ENCODE measurements around the gene ATP1B3. TPM values are rescaled to one million over a fixed set of nuclear protein-coding genes. Genes with fewer than 3 reads are reported as not detected.

ATP1B3 gene
- total RNA-seq, 2 donors from 2014 or later, result 13.2 to 28.0 TPM

GRCh38 chr3:141859651-141860050 is 16.8 kb upstream of the ATP1B3 start:
- intact Hi-C loops (cut with DNase I), result no loop called here
- no peak for DNase-seq
- H3K9me3 ChIP-seq, result no peaks in the 10 kb centered on the region
- no peak overlapping the region for H3K4me3 ChIP-seq
- H3K36me3 ChIP-seq (replicated peaks in 1 of 2; ENCODE audit: insufficient read depth in 1 of 2, low read depth in 2 of 2), result no peaks in the 10 kb centered on the region
- ATAC-seq, result no peak
- no peak overlapping the region for H3K27ac ChIP-seq
- H3K27me3 ChIP-seq, result no peaks in the 10 kb centered on the region
- H3K4me1 ChIP-seq, result no peaks in the 10 kb centered on the region
- WGBS, 2 donors, result 82 to 87% methylated on average over 4 of the region's 4 CpGs
- no peak for TF ChIP-seq CTCF (IDR thresholded peaks at IDR 0.05)
- TF ChIP-seq POLR2A (IDR thresholded peaks at IDR 0.05), result no peak

DNA sequence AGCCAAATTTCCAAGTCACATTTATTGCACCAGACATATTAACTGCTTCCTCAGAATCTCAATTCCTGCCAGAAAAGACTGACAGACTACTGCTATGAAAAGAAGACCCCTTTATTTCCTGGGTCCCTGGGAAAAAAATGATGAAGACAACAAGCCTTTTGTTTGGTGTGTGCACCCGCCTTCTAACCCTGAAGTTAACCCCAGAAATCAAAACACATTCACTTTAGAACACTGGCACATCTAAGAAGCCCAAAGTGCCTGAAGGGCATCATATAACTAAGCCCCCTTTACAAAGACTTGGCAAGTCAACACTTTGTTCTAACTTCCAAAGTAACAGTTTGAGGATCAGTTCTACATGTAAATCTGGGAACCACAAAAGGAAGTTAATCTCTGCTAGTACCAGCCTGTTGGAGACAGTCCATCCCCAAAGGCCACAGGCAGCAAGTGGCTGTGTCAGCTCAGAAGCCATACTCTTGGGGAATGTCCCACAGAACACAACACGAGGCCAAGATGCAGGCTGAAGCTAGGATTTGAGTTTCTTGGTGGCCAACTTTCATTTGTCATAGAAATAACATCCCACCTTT is 16.3 kb upstream of the ATP1B3 start:
- Histone ChIP-seq H3K4me1 (no peaks in the 10 kb centered on the region), H3K4me3 (no peak overlapping the region), H3K27ac (no peak overlapping the region), H3K36me3 (replicated peaks in 1 of 2; ENCODE audit: insufficient read depth in 1 of 2, low read depth in 2 of 2) (no peaks in the 10 kb centered on the region), H3K27me3 (no peaks in the 10 kb centered on the region), H3K9me3 (no peaks in the 10 kb centered on the region)
- DNase-seq (no peak), ATAC-seq (no peak)
- intact Hi-C loops (cut with DNase I), result no loop called here
- WGBS, 2 donors, result 60 to 74% methylated on average over 2 of the region's 2 CpGs
- TF ChIP-seq CTCF (IDR thresholded peaks at IDR 0.05), result no peak
- TF ChIP-seq POLR2A (IDR thresholded peaks at IDR 0.05), result no peak

DNA sequence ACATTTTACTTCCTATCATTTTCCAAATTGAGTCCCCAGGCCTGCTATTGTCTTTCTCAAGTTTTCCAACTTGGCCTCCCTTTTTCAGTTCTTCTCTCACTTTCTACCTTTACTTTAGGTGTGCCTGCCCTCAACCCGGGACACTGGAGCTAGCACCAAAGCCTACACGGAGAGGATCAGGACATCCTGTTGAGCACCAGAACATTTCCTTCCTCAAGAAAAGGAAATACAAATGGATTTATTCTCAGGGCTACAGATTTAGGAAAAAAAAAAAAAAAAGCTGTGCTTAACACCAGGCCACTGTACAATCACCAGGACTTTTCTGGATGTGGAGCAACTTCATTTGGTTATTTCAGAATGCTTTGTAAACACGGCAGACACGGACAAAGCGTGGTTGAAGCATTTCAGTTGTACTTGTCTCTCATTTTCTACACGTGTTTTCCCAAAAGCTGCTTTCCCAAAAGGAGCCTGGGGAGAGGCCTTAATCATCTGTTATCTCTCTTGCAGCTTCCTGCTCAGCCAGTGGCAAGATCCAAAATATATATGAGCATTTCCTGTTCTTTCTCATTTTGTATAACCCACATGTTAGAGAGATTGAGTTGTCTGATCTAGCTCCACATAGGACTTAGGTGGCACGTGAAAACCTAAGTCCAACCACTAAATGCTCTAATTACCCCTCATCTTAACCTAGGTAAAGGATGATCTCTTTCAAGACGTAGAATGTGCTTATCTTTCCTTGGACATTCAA is 15.5 kb upstream of the ATP1B3 start:
- WGBS, 2 donors, result 69 to 70% methylated on average over 8 of the region's 8 CpGs
- Histone ChIP-seq H3K27ac (no peak overlapping the region), H3K4me3 (no peak overlapping the region), H3K36me3 (replicated peaks in 1 of 2; ENCODE audit: insufficient read depth in 1 of 2, low read depth in 2 of 2) (no peaks in the 10 kb centered on the region), H3K9me3 (no peaks in the 10 kb centered on the region), H3K4me1 (no peaks in the 10 kb centered on the region), H3K27me3 (no peaks in the 10 kb centered on the region)
- DNase-seq, result no peak
- intact Hi-C loops (cut with DNase I), result no loop called here
- TF ChIP-seq CTCF (IDR thresholded peaks at IDR 0.05) (no peak), POLR2A (IDR thresholded peaks at IDR 0.05) (no peak)
- ATAC-seq, result no peak

DNA sequence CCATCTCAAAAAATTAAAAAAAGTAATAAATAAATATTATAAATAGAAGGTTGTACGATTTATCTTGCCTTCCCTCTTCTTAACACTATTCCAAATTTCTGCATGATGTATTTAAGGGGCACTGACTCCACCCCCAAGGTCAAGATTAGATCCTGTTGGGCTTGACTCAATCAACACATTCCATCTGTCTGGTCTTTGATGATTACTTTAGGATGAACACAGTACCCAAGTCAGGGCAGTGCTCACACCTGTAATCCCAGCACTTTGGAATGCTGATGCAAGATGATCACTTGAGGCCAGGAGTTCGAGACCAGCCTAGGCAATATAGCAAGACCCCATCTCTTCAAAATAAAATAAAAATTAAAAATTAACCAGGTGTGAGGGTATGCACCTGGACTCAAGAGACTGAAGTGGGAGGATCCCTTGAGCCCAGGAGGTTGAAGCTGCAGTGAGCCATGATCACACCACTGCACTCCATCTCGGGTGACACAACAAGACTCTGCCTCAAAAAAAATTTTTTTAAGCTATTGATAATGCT is 14.1 kb upstream of the ATP1B3 start:
- no peak overlapping the region for H3K27ac ChIP-seq
- no peak for ATAC-seq
- H3K36me3 ChIP-seq (replicated peaks in 1 of 2; ENCODE audit: insufficient read depth in 1 of 2, low read depth in 2 of 2), result no peaks in the 10 kb centered on the region
- no peak overlapping the region for H3K4me3 ChIP-seq
- intact Hi-C loops (cut with DNase I), result no loop called here
- no peak for DNase-seq
- no peak for TF ChIP-seq CTCF (IDR thresholded peaks at IDR 0.05)
- TF ChIP-seq POLR2A (IDR thresholded peaks at IDR 0.05), result no peak
- no peaks in the 10 kb centered on the region for H3K4me1 ChIP-seq
- no peaks in the 10 kb centered on the region for H3K27me3 ChIP-seq
- 72 to 80% methylated on average over 3 of the region's 3 CpGs for WGBS, 2 donors
- H3K9me3 ChIP-seq, result no peaks in the 10 kb centered on the region
